ENCODE measurements around the gene TRAF3IP1.

GRCh38 chr2:238445409-238446190, 125.3 kb downstream of the TRAF3IP1 start:
- TF ChIP-seq CTCF (IDR thresholded peaks at IDR 0.05) (no peak), POLR2A (IDR thresholded peaks at IDR 0.05) (no peak), POLR2AphosphoS5 (IDR thresholded peaks at IDR 0.05) (no peak), EP300 (IDR thresholded peaks at IDR 0.05; ENCODE audit: low read depth) (no peak)
